GM12801 (cell line): ENCODE results near the gene FAM219A.

ENCODE experiments used
- CTCF ChIP-seq: IDR thresholded peaks from one replicate; pipeline ENCODE4 v1.5.1; 2011; ENCODE audit warnings: control low read depth; ENCODE audit not compliant: insufficient read length; ENCODE audit errors: extremely low read depth

The FAM219A gene

GRCh38 chr9:34377404-34377746 is 81.0 kb downstream of the FAM219A start:
- no peak for TF ChIP-seq CTCF

GRCh38 chr9:34376596-34377403 is 81.6 kb downstream of the FAM219A start, which contains the start of gene MYORG:
MYORG (minus strand) TSS chr9:34376898; CDS start chr9:34372943, 3,955 bp downstream.
- TF ChIP-seq CTCF, result no peak

GRCh38 chr9:34375901-34376595 is 82.3 kb downstream of the FAM219A start:
- no peak for TF ChIP-seq CTCF

- no peak for TF ChIP-seq CTCF
Observed at GRCh38 chr9:34374905-34375552, 83.3 kb downstream of the FAM219A start.

- no peak for TF ChIP-seq CTCF
Observed at GRCh38 chr9:34374339-34374738, 84.0 kb downstream of the FAM219A start.

GRCh38 chr9:34373749-34374148 is 84.6 kb downstream of the FAM219A start:
- TF ChIP-seq CTCF, result no peak

GRCh38 chr9:34372467-34373011 is 85.8 kb downstream of the FAM219A start:
- no peak for TF ChIP-seq CTCF
